CD4-positive, CD25-positive, alpha-beta regulatory T cell (primary cell): ENCODE results near the gene TTBK2. TPM values are rescaled to one million over a fixed set of nuclear protein-coding genes. Genes with fewer than 3 reads are reported as not detected.

ENCODE experiments used
- ATAC-seq, 2 donors: fragments of 150-1000 bp; cut with Tn5 transposase; one replicate each; pipeline ENCODE4 v1.10.0; 2021; ENCODE audit warnings: low read depth in 2 of 2, moderate number of reproducible peaks in 2 of 2, moderate library complexity in 1 of 2
- DNase-seq, 3 donors: peaks; one replicate each; pipeline versions ENCODE4 v3.0.0 to v3.0.0-alpha.2; 2012 to 2022; ENCODE audit warnings: mixed read lengths in 1 of 3
- H3K27ac ChIP-seq: one replicate; pipeline ENCODE4 v1.7.0; 2013; ENCODE audit warnings: mild to moderate bottlenecking, low read length; ENCODE audit not compliant: insufficient read depth, poor library complexity, severe bottlenecking
- H3K27me3 ChIP-seq: one replicate; pipeline ENCODE4 v1.7.0; 2013; ENCODE audit warnings: low read length; ENCODE audit not compliant: control insufficient read depth, insufficient read depth
- H3K36me3 ChIP-seq: one replicate; pipeline ENCODE4 v1.7.0; 2013; ENCODE audit warnings: mild to moderate bottlenecking, low read length, moderate library complexity; ENCODE audit not compliant: control insufficient read depth, insufficient read depth
- H3K4me1 ChIP-seq: 2 replicates; pipeline ENCODE4 v1.7.0; 2013; ENCODE audit warnings: mild to moderate bottlenecking, low read length; ENCODE audit not compliant: insufficient read depth, control insufficient read depth, poor library complexity, severe bottlenecking
- H3K4me3 ChIP-seq: one replicate; pipeline ENCODE4 v1.7.0; 2013; ENCODE audit warnings: low read depth, mild to moderate bottlenecking, low read length, moderate library complexity
- H3K9me3 ChIP-seq, 2 experiments: 1 replicate in 1 of 2; 2 replicates in 1 of 2; pipeline ENCODE4 v1.7.0; 2013; ENCODE audit warnings: low read length in 2 of 2, mild to moderate bottlenecking in 1 of 2, moderate library complexity in 1 of 2; ENCODE audit not compliant: control insufficient read depth in 2 of 2
- H3K27ac Mint-ChIP-seq, 3 donors: one replicate each; pipeline ENCODE4 v1.8.0; 2020 to 2022; ENCODE audit warnings: mild to moderate bottlenecking in 3 of 3, mixed read lengths in 3 of 3, moderate library complexity in 2 of 3
- H3K27me3 Mint-ChIP-seq: one replicate; pipeline ENCODE4 v1.8.0; 2022; ENCODE audit warnings: mild to moderate bottlenecking, mixed read lengths
- H3K36me3 Mint-ChIP-seq: one replicate; pipeline ENCODE4 v1.8.0; 2020; ENCODE audit warnings: mixed read lengths
- H3K4me1 Mint-ChIP-seq, 4 donors: one replicate each; pipeline ENCODE4 v1.8.0; 2020 to 2022; ENCODE audit warnings: mixed read lengths in 4 of 4, mild to moderate bottlenecking in 1 of 4
- H3K4me3 Mint-ChIP-seq, 4 donors: one replicate each; pipeline ENCODE4 v1.8.0; 2020 to 2022; ENCODE audit warnings: mild to moderate bottlenecking in 4 of 4, mixed read lengths in 4 of 4, moderate library complexity in 3 of 4
- H3K9me3 Mint-ChIP-seq, 7 donors: one replicate each; pipeline ENCODE4 v1.8.0; 2020 to 2022; ENCODE audit warnings: mixed read lengths in 7 of 7, mild to moderate bottlenecking in 3 of 7, moderate library complexity in 2 of 7
- polyA plus RNA-seq, 4 donors: library from polyadenylated mRNA; unstranded; fragments of 300-500 nt; fragmentation: Illumina TruSeq; gene quantifications; one replicate each; pipeline ENCODE4 v1.2.3, GENCODE V29; 2021
- total RNA-seq: library from RNA; stranded (reverse); gene quantifications from one replicate; pipeline ENCODE4 v1.2.3, GENCODE V29; 2022

TTBK2 gene
- total and polyA plus RNA-seq, 5 donors from 2014 or later: 8.2 to 24.4 (median 8.5) TPM

DNA sequence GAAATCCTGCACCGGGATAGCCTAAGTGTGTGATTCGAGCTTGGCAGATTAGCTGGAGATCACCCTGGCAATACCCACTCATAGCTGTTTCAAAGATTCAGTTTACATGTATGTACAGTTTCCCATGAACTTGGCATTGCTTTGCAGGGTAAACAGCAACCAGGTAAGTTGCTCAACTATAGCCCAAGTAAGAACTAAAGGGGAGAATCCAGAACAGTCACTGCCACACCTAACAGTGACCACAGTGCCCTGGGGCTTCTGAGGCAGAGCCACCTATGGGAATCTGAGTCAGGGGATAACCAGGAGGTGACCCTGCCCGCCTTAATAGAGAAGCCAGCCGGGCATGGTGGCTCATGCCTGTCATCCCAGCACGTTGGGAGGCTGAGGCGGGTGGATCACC is 199.6 kb downstream of the TTBK2 start:
- H3K27ac Mint-ChIP-seq: peak overlapping the region in 2 of 3 donors; percentile 38 to 55
- Histone ChIP-seq H3K9me3 (no peaks in the 10 kb centered on the region), H3K36me3 (peaks cover 42% of the 10 kb centered on the region), H3K27ac (no peak overlapping the region), H3K27me3 (no peaks in the 10 kb centered on the region), H3K4me3 (no peak overlapping the region), H3K4me1 (no peaks in the 10 kb centered on the region)
- H3K9me3 Mint-ChIP-seq: no peaks in the 10 kb centered on the region
- H3K27me3 Mint-ChIP-seq: no peaks in the 10 kb centered on the region
- H3K4me1 Mint-ChIP-seq: peaks cover 0 to 4% (median 0%) of the 10 kb centered on the region in 4 donors
- no peak for DNase-seq
- H3K36me3 Mint-ChIP-seq: peaks cover 29% of the 10 kb centered on the region
- no peak for ATAC-seq
- H3K4me3 Mint-ChIP-seq: no peak overlapping the region

GRCh38 chr15:42720071-42720470 is 200.5 kb downstream of the TTBK2 start:
- ATAC-seq: no peak
- Histone ChIP-seq H3K4me1 (no peaks in the 10 kb centered on the region), H3K27me3 (no peaks in the 10 kb centered on the region), H3K9me3 (no peaks in the 10 kb centered on the region), H3K4me3 (no peak overlapping the region), H3K27ac (no peak overlapping the region), H3K36me3 (peaks cover 33% of the 10 kb centered on the region)
- no peaks in the 10 kb centered on the region for H3K27me3 Mint-ChIP-seq
- no peak for DNase-seq
- no peak overlapping the region for H3K4me3 Mint-ChIP-seq
- H3K4me1 Mint-ChIP-seq: peaks cover 0 to 4% (median 0%) of the 10 kb centered on the region in 4 donors
- peaks cover 23% of the 10 kb centered on the region for H3K36me3 Mint-ChIP-seq
- no peaks in the 10 kb centered on the region for H3K9me3 Mint-ChIP-seq
- H3K27ac Mint-ChIP-seq: peak overlapping the region; percentile 23 to 87 (median 78)

- ATAC-seq (no peak), DNase-seq (no peak)
- no peak overlapping the region for H3K4me3 ChIP-seq
- H3K27me3 ChIP-seq: no peaks in the 10 kb centered on the region
- no peak overlapping the region for H3K27ac ChIP-seq
- no peaks in the 10 kb centered on the region for H3K4me1 ChIP-seq
- no peaks in the 10 kb centered on the region for H3K9me3 ChIP-seq
- peaks cover 23% of the 10 kb centered on the region for H3K36me3 ChIP-seq
- no peaks in the 10 kb centered on the region for H3K27me3 Mint-ChIP-seq
- H3K9me3 Mint-ChIP-seq: no peaks in the 10 kb centered on the region
- H3K27ac Mint-ChIP-seq: peak overlapping the region in 1 of 3 donors; percentile 23
- peaks cover 16% of the 10 kb centered on the region for H3K36me3 Mint-ChIP-seq
- no peak overlapping the region for H3K4me3 Mint-ChIP-seq
- no peaks in the 10 kb centered on the region for H3K4me1 Mint-ChIP-seq
These were observed 201.5 kb downstream of the TTBK2 start for GRCh38 chr15:42719043-42719442.

DNA sequence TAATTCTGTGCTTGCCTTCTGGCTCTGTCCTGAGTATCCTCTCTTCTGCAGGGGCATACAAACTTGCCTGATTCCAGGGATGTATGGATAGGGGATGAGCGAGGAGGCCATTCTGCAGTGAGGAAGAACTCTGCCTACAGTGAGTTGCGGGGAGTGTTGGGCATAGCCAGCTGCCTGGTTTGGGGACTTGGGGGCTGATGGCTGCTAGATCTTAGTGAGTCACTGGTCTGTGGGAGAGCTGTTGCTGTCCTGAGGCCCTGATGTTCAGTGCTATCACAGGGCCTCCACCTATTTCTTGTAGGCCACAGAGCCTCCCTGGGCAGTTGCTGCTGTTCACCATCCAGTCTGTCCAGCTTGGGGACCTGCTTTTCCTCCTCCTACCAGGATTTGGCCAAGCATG is 204.0 kb downstream of the TTBK2 start:
- Mint-ChIP-seq H3K36me3 (peaks cover 14% of the 10 kb centered on the region), H3K4me3 (no peak overlapping the region), H3K9me3 (no peaks in the 10 kb centered on the region), H3K27me3 (no peaks in the 10 kb centered on the region), H3K27ac (peak overlapping the region in 2 of 3 donors; percentile 4 to 20), H3K4me1 (no peaks in the 10 kb centered on the region)
- H3K4me3 ChIP-seq: no peak overlapping the region
- H3K27ac ChIP-seq: no peak overlapping the region
- no peak for DNase-seq
- H3K27me3 ChIP-seq: no peaks in the 10 kb centered on the region
- no peaks in the 10 kb centered on the region for H3K9me3 ChIP-seq
- no peaks in the 10 kb centered on the region for H3K4me1 ChIP-seq
- no peak for ATAC-seq
- H3K36me3 ChIP-seq: peaks cover 4% of the 10 kb centered on the region

DNA sequence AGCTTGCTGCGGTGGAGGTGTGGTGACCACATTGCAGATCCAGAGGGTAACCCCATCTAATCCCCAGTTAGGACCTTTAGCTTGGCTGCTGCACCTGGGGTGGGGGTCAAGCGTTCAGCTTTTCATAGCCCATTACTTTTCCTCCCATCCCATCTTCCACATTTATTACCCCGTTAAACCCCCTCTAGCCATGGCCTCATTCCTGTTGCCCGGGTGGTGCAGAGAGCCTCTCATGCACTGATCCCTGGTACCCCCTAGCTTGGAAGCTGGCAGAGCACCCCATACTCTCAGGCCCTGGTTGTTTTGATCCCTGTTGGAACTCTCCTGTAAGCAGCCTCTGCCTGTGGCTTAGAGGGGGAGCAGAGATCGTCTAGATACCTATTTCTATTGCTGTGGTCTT is 204.5 kb downstream of the TTBK2 start:
- Histone ChIP-seq H3K4me1 (no peaks in the 10 kb centered on the region), H3K27ac (no peak overlapping the region), H3K27me3 (no peaks in the 10 kb centered on the region), H3K36me3 (peaks cover 3% of the 10 kb centered on the region), H3K9me3 (no peaks in the 10 kb centered on the region), H3K4me3 (no peak overlapping the region)
- ATAC-seq (no peak), DNase-seq (no peak)
- H3K4me1 Mint-ChIP-seq: no peaks in the 10 kb centered on the region
- peak overlapping the region in 1 of 3 donors; percentile 20 for H3K27ac Mint-ChIP-seq
- H3K36me3 Mint-ChIP-seq: peaks cover 14% of the 10 kb centered on the region
- H3K4me3 Mint-ChIP-seq: no peak overlapping the region
- no peaks in the 10 kb centered on the region for H3K9me3 Mint-ChIP-seq
- no peaks in the 10 kb centered on the region for H3K27me3 Mint-ChIP-seq

GRCh38 chr15:42712584-42712983 is 208.0 kb downstream of the TTBK2 start:
- Mint-ChIP-seq H3K4me3 (no peak overlapping the region), H3K4me1 (no peaks in the 10 kb centered on the region), H3K27ac (no peak overlapping the region), H3K9me3 (no peaks in the 10 kb centered on the region), H3K36me3 (no peaks in the 10 kb centered on the region), H3K27me3 (peaks cover 2% of the 10 kb centered on the region)
- Histone ChIP-seq H3K27me3 (no peaks in the 10 kb centered on the region), H3K36me3 (no peaks in the 10 kb centered on the region), H3K27ac (no peak overlapping the region), H3K4me1 (no peaks in the 10 kb centered on the region), H3K9me3 (no peaks in the 10 kb centered on the region), H3K4me3 (no peak overlapping the region)
- DNase-seq (no peak), ATAC-seq (no peak)

DNA sequence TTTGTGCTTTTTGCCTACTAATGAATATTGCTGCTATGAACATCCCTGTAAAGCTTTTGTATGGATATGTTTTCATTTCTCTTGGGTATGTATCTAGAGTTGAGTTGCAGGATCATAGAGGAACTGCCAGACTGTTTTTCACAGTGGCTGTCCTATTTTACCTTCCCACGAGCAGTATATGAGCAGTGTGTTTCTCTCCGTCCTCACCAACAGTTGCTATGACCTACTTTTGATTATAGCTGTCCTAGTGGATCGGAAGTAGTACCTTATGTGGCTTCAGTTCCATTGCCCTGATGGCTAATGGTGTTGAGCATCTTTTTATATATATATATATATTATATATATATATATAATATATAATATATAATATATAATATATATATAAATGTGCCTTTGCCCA is 208.8 kb downstream of the TTBK2 start:
- H3K36me3 Mint-ChIP-seq: peaks cover 3% of the 10 kb centered on the region
- no peak overlapping the region for H3K4me3 Mint-ChIP-seq
- ATAC-seq: no peak

GRCh38 chr15:42710662-42711061 is 209.9 kb downstream of the TTBK2 start:
- Histone ChIP-seq H3K27ac (no peak overlapping the region), H3K4me1 (no peaks in the 10 kb centered on the region), H3K36me3 (no peaks in the 10 kb centered on the region), H3K27me3 (no peaks in the 10 kb centered on the region), H3K9me3 (no peaks in the 10 kb centered on the region), H3K4me3 (no peak overlapping the region)
- Mint-ChIP-seq H3K4me3 (no peak overlapping the region), H3K27ac (peak overlapping the region in 1 of 3 donors; percentile 5), H3K36me3 (peaks cover 3% of the 10 kb centered on the region), H3K27me3 (peaks cover 4% of the 10 kb centered on the region), H3K9me3 (no peaks in the 10 kb centered on the region), H3K4me1 (no peaks in the 10 kb centered on the region)
- ATAC-seq (no peak), DNase-seq (no peak)

More for the DNA sequence above, 208.8 kb downstream of the TTBK2 start:
- Mint-ChIP-seq H3K9me3 (no peaks in the 10 kb centered on the region), H3K4me1 (no peaks in the 10 kb centered on the region), H3K27ac (no peak overlapping the region), H3K27me3 (peaks cover 4% of the 10 kb centered on the region)
- H3K9me3 ChIP-seq: no peaks in the 10 kb centered on the region
- DNase-seq: no peak
- H3K4me1 ChIP-seq: no peaks in the 10 kb centered on the region
- H3K27me3 ChIP-seq: no peaks in the 10 kb centered on the region
- no peaks in the 10 kb centered on the region for H3K36me3 ChIP-seq
- H3K4me3 ChIP-seq: no peak overlapping the region
- H3K27ac ChIP-seq: no peak overlapping the region
